Measurements from ENCODE around the gene LLGL2. TPM values are rescaled to one million over a fixed set of nuclear protein-coding genes. Genes with fewer than 3 reads are reported as not detected.

LLGL2 gene
- polyA plus RNA-seq, 1 donor (not counting 4 experiments of a cell fraction or from before 2014, with no cell fraction given), result 13.8 TPM

- DNase-seq (ENCODE audit: low read depth, low spot score), result no peak
- Histone ChIP-seq H3K79me2 (ENCODE audit: control insufficient read depth, insufficient read depth, low read length) (no peaks in the 10 kb centered on the region), H4K20me1 (ENCODE audit: control insufficient read depth, extremely low read depth, insufficient read depth, low read length) (no peaks in the 10 kb centered on the region), H3K9me3 (ENCODE audit: control insufficient read depth, low read depth, low read length) (no peaks in the 10 kb centered on the region), H3K9me1 (ENCODE audit: control insufficient read depth, extremely low read depth, insufficient read depth, low read length) (no peaks in the 10 kb centered on the region), H3K27me3 (ENCODE audit: control insufficient read depth, extremely low read depth, insufficient read depth, low read length) (no peaks in the 10 kb centered on the region), H3K4me2 (ENCODE audit: control insufficient read depth, extremely low read depth, insufficient read depth, low read depth, low read length) (no peak overlapping the region), H2AFZ (ENCODE audit: control insufficient read depth, low read length) (no peak overlapping the region), H3K36me3 (ENCODE audit: control insufficient read depth in 2 of 2, extremely low read depth in 1 of 2, insufficient read depth in 2 of 2, low read length in 2 of 2) (peaks cover 6 to 7% of the 10 kb centered on the region in 2 experiments), H3K9ac (ENCODE audit: control insufficient read depth, extremely low read depth, insufficient read depth, low read length) (no peak overlapping the region), H3K4me3 (ENCODE audit: control insufficient read depth in 2 of 3, extremely low read depth in 1 of 3, insufficient read depth in 2 of 3, low read depth in 1 of 3, low read length in 3 of 3) (no peak overlapping the region), H3K4me1 (ENCODE audit: control insufficient read depth, extremely low read depth, insufficient read depth, low read length) (no peaks in the 10 kb centered on the region), H3K27ac (ENCODE audit: control insufficient read depth, insufficient read depth, low read length) (no peak overlapping the region)
- no peak for FAIRE-seq
- TF ChIP-seq, protein P1, sequence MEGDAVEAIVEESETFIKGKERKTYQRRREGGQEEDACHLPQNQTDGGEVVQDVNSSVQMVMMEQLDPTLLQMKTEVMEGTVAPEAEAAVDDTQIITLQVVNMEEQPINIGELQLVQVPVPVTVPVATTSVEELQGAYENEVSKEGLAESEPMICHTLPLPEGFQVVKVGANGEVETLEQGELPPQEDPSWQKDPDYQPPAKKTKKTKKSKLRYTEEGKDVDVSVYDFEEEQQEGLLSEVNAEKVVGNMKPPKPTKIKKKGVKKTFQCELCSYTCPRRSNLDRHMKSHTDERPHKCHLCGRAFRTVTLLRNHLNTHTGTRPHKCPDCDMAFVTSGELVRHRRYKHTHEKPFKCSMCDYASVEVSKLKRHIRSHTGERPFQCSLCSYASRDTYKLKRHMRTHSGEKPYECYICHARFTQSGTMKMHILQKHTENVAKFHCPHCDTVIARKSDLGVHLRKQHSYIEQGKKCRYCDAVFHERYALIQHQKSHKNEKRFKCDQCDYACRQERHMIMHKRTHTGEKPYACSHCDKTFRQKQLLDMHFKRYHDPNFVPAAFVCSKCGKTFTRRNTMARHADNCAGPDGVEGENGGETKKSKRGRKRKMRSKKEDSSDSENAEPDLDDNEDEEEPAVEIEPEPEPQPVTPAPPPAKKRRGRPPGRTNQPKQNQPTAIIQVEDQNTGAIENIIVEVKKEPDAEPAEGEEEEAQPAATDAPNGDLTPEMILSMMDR (optimal IDR thresholded peaks at IDR 0.05 in 1 of 3, IDR thresholded peaks at IDR 0.05 in 1 of 3, conservative IDR thresholded peaks at IDR 0.05 in 1 of 3; ENCODE audit: extremely low read depth in 1 of 3, insufficient read depth in 2 of 3, low read length in 3 of 3), result no peak
- no peak for TF ChIP-seq EZH2 (IDR thresholded peaks at IDR 0.05; ENCODE audit: low read length)
- dilution Hi-C loops (cut with MboI; ENCODE audit: extremely low pct_ligation_motif_present, low sequenced_read_pairs), result no loop called here
Measured at GRCh38 chr17:75490173-75490743, 35.2 kb upstream of the LLGL2 start.

DNA sequence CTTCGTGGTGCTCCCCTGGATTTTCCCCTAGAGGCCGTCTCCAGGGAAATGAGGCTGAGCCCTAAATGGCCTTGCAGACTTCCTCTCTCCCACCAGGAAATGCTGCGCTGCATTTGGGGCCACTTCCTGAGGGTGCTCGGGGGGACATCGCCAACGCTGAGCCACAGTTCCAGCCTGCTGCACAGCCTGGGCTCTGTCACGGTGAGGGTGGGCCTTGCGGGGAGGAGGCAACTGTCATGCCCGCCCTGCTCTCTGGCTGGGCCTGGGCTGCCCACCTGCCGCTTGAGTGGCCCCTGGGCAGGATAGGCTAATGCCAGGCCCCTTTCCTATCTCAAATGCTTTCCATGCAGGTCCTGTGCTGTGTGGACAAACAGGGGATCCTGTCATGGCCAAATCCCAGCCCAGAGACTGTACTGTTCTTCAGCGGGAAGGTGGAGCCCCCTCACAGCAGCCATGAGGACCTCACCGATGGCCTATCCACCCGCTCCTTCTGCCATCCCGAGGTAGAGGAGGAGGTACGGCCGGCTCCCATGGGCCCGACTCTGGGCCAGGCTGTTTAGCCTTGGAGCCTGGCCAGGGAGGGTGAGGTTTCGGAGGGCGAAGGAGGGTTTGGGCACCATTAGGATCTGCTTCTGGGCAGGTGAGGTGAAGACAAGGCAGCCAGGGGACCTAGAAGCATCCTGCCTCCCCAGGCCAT lies 34.4 kb upstream of the LLGL2 start:
- Histone ChIP-seq H3K9me3 (ENCODE audit: control insufficient read depth, low read depth, low read length) (no peaks in the 10 kb centered on the region), H3K9me1 (ENCODE audit: control insufficient read depth, extremely low read depth, insufficient read depth, low read length) (no peaks in the 10 kb centered on the region), H3K9ac (ENCODE audit: control insufficient read depth, extremely low read depth, insufficient read depth, low read length) (no peak overlapping the region), H3K79me2 (ENCODE audit: control insufficient read depth, insufficient read depth, low read length) (no peaks in the 10 kb centered on the region), H2AFZ (ENCODE audit: control insufficient read depth, low read length) (no peak overlapping the region), H4K20me1 (ENCODE audit: control insufficient read depth, extremely low read depth, insufficient read depth, low read length) (no peaks in the 10 kb centered on the region), H3K27me3 (ENCODE audit: control insufficient read depth, extremely low read depth, insufficient read depth, low read length) (no peaks in the 10 kb centered on the region), H3K27ac (ENCODE audit: control insufficient read depth, insufficient read depth, low read length) (no peak overlapping the region), H3K36me3 (ENCODE audit: control insufficient read depth in 2 of 2, extremely low read depth in 1 of 2, insufficient read depth in 2 of 2, low read length in 2 of 2) (peaks cover 6 to 7% of the 10 kb centered on the region in 2 experiments), H3K4me1 (ENCODE audit: control insufficient read depth, extremely low read depth, insufficient read depth, low read length) (no peaks in the 10 kb centered on the region), H3K4me3 (ENCODE audit: control insufficient read depth in 2 of 3, extremely low read depth in 1 of 3, insufficient read depth in 2 of 3, low read depth in 1 of 3, low read length in 3 of 3) (no peak overlapping the region), H3K4me2 (ENCODE audit: control insufficient read depth, extremely low read depth, insufficient read depth, low read depth, low read length) (no peak overlapping the region)
- DNase-seq (ENCODE audit: low read depth, low spot score) (no peak), FAIRE-seq (no peak)
- dilution Hi-C loops (cut with MboI; ENCODE audit: extremely low pct_ligation_motif_present, low sequenced_read_pairs), result no loop called here
- TF ChIP-seq, protein P1 (optimal IDR thresholded peaks at IDR 0.05 in 1 of 3, IDR thresholded peaks at IDR 0.05 in 1 of 3, conservative IDR thresholded peaks at IDR 0.05 in 1 of 3; ENCODE audit: extremely low read depth in 1 of 3, insufficient read depth in 2 of 3, low read length in 3 of 3), result no peak
- TF ChIP-seq EZH2 (IDR thresholded peaks at IDR 0.05; ENCODE audit: low read length), result no peak

Measured in keratinocyte (primary cell).